Activated gamma-delta T cell treated with anti-CD3 and anti-CD28 coated beads, Interleukin-2, amount 50 U/mL, for 16 hours (primary cell): ENCODE results near the gene TCF4.

ENCODE experiments used
- DNase-seq: peaks from one replicate; pipeline ENCODE4 v3.0.0-alpha.2; 2020; ENCODE audit warnings: low read depth

Gene TCF4

GRCh38 chr18:55439056-55439455 lies 148.9 kb downstream of the TCF4 start:
- no peak for DNase-seq

DNA sequence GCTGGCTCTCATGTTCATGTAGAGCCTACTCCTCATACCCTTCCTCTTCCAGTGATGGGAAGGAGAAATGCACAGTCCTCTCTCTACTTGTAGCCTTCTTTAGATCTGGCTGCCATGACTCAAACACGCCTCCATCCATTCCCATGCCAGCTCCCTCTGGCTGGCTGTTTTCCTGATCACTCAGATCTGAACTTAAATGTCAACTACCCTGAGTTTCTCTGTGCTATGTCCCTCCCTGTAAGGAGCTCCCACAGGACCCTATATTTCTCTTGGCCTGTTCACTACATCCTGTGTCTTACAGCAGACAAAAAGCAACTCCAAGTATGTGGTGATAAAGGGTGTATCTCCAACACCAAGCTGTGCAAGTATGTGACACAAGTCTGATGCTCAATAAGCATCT lies 152.4 kb downstream of the TCF4 start:
- DNase-seq = no peak

DNA sequence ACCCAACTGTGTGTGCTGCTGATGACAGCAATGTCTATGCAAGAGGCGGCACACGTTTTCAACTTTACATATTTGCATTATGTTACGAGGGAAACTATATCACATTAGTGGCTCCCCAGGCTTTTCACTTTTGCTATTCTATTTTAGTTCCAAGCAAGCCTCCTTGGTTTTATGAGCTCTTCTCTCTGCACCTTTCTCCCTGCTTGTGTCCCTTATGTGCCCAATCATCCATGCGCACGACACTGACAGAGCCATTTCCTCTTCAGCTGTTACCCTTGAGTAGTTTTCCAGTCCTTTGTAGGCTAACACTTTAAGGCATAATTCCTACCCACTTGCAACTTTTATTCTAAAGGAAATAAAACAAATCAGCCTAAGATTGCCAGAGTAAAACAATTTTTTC lies 154.3 kb downstream of the TCF4 start:
- DNase-seq = no peak

- no peak for DNase-seq
Measured at GRCh38 chr18:55433140-55433539, 154.9 kb downstream of the TCF4 start.

DNA sequence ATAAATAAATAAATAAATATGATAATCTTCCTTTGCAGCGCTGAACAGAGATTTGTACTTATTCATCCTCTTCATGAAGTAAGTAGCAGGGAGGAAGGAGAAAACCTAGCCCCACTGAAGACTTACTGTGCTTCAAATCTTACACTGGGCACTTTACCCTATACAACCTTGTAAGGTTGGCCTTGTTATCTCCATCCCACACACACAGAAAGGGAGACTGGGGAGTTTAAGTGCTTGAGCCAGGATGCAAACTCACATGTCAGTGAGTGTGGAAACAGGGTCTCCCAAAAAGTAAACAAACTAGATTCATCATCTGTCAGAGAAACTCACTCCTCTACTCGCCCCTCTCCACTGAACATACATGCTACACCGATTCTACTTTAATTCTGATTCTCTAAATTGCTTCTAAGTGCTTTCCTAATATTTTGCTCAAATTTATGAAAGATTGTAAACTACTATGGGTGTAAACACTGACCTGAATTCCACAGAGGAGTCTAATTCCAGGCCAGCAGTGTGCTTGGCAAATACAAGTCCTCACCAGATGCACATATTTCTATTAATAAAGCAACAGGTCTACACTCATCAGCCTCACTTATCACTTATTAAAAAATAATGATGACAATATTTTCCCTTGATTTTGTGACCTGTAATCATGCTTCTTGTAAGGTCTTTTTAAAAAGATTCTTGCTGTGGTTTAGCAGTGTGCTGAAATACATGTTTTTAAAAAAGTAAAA lies 155.5 kb downstream of the TCF4 start:
- no peak for DNase-seq

DNA sequence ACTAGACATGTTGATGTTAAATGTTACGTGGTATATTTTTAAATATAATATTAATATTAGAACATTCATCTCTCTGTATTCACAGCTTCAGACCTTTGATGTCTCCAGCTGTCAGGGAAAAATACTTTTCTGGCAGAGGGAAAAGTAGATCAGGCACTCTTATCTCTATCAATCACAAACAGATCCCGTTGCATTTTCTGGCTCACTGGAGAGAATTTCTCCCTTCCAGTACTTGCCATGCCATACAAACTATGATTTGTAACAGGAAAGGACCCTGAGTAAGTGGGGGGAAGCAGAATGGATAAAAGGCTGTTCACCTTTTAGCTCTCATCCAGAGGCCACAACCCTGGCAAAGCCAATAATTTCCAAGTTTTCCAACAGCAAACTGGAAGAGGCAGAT lies 158.0 kb downstream of the TCF4 start:
- no peak for DNase-seq

DNA sequence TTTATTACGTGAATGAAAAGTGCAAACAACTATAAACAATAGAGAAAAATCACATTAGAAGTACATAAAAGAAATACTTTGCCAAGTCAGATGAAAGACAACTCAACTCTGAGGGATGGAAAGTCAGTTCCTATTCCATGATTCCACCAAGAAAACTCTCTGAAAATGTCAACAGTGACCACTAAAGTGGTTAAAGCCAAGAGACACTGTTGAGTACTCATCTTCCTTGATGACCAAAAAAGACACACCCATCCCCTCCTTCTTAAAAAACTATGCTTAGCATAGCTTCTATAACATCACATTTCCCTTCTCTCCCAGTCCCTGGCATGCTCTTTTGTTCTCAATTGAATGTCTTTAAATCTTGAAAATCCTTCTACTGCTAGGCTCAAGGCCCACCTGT lies 160.0 kb downstream of the TCF4 start:
- DNase-seq = no peak

DNA sequence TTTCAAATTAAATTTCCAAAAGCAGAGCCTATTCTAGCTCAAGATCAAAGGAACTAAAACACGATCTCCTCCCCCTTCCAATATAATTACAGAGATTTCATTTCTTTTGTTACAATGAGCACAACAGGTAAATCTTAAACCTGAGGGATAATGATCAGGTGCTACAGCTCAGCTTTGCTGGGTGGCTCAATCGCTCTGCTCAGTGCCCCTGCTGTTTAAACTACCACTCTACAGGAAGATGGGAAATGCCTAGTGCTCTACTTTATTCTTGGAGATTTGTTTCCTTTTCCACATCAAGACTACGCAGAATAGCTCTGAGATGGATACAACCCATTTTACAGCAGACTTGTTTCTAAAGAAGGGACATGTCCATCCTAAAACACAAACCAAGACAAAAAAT lies 162.3 kb downstream of the TCF4 start:
- no peak for DNase-seq

DNA sequence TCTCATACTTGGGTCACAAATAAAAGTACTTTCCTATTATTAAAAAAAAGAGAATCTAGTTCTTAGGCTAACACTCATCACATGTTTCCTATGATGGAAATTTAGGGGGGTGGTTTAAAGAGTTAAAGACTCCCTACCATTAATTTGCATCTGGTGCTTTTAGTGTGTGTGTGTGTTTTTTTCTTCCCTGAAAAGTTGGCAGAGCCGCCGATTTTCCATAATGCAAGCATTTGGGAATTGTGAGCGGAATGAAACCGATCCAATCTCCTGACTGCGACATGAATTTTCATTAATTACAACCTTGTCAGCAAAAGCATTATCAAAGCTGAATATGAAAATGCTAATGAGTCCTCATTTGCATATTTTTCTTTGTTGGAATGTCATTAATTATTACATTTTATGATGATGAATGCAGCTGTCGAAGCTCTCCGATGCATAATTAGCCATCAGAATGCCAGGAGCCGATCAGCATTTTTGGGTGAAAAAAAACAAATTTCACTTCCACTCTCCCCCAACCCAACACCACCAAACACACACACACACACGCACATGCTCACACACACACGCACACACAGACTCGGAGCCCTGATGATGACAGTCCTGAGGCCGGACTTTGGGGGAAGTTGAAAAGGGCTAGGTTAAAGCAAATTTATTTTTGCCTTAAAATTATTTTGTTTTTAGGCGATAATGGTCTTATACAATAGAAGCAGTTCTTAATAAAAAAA lies 165.4 kb downstream of the TCF4 start:
- DNase-seq = no peak

DNA sequence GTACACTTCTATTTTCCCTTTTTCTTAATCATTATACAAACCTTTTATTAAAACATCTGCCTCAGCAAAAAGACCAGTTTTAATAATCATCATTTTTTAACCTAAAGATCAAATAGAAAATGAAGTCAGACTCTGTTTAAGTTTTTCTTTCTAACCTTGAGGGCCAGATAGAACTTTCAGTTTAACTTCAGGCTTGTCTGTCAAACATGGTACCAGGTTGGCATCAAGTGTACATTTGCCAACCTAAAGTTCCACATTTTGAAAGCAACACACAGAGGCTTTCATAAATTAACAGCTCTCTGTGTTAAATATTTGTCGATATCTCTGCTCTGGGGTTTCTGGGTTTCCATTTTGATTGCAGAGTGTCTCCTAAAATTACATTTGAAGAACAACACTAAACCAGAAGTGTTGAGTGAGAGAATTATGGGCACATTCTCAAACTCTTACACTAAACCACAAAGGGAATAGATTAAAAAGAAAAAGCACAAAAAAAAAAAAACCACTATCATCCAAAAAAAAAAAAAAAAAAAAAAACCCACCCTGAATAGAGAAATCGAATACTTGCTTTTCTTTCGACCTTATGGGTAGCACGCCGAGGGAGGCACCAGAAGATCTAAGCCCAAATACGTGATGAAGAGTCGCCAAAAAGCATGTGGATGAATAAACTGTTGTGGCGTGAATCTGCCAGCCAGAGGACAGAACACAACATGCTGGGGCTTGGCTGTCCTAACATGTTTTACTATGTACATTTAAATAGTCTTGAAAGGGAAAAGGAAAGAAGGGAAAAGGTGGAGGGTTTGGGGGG lies 166.2 kb downstream of the TCF4 start:
- no peak for DNase-seq

- no peak for DNase-seq
Measured at GRCh38 chr18:55421308-55421614, 166.7 kb downstream of the TCF4 start.

DNA sequence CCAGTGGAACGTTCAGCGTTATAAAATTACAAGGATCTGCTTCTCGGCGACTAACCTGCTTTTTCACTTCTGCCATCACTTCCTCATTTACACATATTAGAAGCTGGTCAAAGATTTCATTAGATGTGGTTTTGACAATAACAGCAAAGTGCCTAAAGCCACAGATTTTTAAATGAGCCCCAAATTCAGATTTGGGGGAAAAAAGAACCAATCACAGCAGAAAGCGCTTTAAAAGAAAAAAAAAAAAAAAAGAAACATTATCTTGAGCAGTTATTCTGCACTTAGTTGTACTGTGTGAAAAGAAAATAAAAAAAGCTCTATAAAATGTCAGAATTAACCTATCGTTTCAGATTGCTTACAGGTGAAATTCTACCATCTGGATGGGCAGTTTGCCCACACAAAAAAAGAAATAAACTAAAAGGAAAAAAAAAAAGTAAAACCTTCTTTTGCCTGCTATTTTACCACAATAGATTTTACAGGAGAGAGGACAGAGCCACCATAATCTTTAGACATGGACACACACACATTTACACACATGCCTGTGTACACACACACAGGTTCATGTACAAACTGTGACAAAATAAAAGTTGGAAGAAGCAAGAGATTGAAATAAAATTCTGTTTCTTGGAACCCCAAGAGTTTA lies 167.2 kb downstream of the TCF4 start:
- DNase-seq = no peak

DNA sequence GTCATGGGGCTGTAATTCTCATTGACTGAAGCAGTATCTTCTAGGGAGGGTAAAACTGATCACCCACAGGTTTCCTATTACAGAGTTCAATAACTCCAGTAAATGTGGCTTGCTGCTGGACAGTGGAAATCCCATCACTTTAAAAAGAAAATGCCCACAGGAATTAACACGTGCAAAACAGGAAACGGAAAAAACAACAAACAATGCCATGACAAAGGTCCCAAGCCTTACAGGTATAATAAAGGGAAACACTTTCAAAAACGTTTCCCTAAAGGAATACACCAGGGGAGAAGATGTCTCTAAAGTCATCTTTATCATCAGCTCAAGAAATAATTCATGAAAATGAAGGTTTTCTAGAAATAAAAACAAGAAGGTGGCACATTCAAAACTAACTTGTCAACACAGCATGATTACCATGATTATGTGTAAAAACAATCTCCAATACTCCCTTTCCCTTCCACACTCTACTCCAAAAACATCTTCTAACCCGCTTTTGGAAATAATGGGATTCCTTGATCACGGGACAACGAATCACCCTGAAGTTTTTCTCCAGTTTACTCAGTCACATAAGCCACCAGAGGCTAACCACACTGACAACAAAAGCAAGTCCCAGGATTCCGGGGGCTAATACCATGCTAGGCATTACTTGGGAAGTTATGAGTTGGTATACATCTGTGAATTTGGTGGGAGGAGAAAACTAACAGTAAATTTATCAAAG lies 167.9 kb downstream of the TCF4 start:
- no peak for DNase-seq

DNA sequence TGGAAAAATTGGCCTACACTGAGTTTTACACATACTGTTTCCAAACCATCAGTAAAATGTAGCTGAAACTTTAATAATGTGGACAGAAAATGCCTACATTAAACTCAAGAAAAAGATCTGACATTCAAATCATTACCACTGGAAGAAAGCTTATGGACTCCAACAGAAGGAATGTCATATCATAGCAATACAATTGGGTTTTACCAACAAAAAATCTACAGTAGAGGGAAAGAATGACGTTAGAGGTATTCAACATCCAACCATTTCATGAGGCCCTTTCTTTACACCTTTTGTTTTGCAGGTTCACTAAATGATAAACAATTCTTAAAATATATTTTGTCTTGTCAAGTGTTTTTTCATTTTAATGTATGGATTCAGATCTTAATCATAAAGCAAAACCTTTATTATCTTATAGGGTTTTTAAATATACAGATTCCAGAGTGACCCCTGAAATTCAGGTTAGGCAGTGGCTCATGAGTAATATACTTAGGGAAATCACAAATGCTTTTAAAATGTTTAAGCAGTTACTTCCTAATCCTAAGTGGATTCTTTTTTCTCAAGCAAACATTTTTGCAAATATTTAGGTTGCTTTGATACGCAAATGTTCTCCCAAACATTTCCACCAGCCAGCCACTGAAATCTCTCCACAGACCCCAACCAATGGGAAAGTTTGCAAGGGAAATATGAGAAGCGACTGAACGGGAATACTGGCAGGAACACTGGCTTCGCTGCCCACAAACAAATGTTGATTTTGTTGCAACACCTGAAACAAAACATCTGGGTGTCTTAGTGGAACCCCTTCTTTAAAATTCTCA lies 168.7 kb downstream of the TCF4 start:
- DNase-seq = no peak

DNA sequence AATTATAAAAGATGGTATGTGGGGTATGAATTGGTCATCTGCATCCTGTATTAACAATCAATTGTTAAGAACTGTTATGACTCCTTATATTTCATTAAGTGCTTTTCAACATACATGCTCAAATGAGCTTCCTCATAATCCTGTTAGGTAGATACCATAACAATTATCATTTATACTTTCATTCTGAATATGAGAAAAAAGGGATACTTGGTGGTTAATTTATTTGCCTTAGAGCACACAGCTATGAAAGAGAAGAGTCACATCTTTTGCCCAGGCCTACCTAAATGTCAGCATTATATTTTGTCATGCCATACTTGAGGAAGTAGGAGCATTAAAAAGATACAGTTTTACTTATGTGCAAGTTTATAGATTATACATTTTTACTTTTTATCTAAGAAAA lies 169.6 kb downstream of the TCF4 start:
- DNase-seq = no peak

- DNase-seq = no peak
Measured at GRCh38 chr18:55416791-55417190, 171.2 kb downstream of the TCF4 start.

- DNase-seq = peak; percentile 60
Measured at GRCh38 chr18:55415258-55415871, 172.6 kb downstream of the TCF4 start.

- no peak for DNase-seq
Measured at GRCh38 chr18:55414475-55414874, 173.5 kb downstream of the TCF4 start.

GRCh38 chr18:55413474-55413873 lies 174.5 kb downstream of the TCF4 start:
- no peak for DNase-seq

DNA sequence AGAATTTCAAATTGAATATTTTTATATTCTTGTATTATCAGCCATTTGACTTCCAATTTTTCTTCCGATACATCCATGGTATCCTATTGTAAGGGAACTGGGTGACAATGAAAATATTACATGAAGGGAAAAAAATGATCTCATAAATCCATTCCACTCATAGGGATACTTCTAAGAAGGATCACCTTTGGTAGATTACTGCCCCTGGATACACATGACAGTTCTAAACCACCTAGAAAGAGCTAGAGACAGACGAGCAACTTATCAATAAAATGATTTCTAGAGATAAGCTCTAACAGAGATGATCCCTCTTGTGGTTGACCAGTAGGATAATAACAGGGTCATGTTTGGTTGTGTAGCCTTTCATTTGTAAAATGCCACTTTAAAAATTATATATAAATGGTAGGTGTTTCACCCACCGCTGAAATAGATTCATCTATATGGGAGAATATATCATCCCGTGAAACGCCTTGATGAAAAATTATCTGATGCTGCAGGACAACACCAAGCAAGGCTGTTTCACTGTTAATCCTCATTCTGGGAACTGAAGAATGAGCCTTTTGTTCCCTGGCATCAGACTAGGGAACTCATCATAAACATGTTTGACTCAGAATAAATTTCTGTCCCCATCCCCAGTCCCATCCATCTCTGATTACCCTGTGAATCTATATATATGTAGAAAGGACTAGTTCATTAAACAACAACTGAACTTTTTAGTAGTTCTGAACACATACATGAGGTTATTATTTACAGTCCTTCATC lies 180.0 kb downstream of the TCF4 start:
- no peak for DNase-seq
